Skeletal muscle cell (primary cell): ENCODE measurements around the gene FBXO48.

Experiments
- DNase-seq: peaks from one replicate; pipeline ENCODE4 v3.0.0-alpha.2; 2010; ENCODE audit warnings: low read depth
- H3K4me3 ChIP-seq: 2 replicates; pipeline ENCODE4 v1.5.1; 2011; ENCODE audit warnings: low read depth, mild to moderate bottlenecking, control low read depth, low read length, moderate library complexity

Gene FBXO48

DNA sequence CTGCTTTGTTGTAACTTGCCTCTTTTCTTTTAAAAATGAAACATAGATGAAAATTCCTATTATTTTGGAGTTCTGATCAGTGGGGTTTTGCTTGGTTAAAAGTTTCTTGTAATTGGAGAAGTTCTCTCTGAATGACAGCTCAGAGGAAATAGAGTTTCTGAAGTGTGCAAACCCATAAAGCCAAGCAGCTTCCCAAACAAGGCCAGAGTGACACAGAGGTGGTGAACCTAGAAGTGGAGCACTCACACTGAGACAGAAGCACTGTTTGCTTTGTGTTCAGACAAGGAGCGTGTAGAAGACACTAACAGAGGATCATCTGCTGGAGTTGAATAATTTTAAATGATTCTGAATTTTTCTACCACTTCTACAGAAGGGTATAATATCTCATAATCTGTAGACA lies 49.2 kb downstream of the FBXO48 start:
- H3K4me3 ChIP-seq, result no peak overlapping the region
- DNase-seq, result no peak

DNA sequence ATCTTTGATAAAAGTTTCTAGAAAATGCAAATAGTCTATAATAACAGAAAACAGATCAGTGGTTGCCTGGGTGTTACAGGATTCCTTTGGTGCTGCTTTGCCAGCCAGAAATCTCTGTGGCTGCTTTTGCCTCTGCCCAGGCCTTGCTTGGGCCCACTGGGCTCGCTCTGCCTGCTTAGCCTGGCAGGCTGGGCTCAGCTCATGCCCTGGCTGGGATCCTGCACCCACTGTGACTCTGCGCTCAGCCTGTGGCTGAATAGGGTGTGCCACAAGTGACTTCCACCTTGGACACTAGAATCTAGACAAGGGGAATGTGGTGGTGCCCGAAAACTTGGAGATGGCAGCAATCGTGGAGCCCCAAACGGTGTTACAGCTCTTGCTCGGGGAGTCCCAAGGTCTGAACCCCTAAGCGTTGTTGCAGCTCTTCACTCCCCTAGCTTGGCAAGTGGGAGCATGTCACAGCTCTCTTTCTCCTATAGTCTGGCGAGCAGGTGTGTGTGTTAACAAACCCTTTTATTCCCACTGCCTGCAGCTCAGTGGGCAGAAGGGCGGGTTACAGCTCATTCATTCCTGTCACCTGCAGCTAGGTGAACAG lies 50.9 kb downstream of the FBXO48 start:
- DNase-seq, result no peak
- no peak overlapping the region for H3K4me3 ChIP-seq

DNA sequence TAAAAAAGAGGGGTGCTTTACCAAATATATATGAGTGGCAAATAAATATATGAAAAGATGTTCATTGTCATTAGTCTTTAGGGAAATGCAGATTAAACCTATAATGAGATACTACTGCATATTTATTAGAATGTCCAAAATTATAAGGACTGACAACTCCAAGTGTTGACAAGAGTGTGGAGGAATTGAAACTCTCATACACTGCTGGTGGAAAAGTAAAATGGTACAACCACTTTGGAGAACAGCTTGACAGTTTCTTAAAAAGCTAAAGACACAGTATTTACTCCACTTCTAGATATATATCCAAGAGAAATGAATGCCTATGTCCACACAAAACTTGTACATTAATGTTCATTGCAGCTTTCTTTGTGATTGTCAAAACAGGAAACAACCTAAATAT lies 51.6 kb downstream of the FBXO48 start:
- no peak for DNase-seq
- H3K4me3 ChIP-seq, result no peak overlapping the region

DNA sequence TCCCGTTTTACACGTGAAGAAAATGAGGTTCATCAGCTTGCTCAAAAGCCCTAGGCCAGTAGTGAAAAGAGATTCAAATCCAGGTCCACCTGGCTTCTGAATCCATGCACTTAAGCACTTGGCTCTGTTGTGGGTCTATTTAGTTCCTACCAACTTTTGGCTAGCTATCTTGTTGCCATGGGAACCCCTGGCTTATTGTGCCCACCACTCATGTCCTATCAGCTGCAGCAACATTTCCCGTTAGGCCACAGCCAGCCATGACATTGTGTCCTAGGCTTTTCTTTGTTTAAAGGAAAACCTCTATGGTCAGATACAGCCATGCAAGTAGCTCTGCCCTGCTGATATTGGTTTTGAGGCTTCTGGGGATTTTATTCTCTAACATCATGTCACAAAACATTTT lies 52.2 kb downstream of the FBXO48 start:
- DNase-seq, result no peak
- H3K4me3 ChIP-seq, result no peak overlapping the region

DNA sequence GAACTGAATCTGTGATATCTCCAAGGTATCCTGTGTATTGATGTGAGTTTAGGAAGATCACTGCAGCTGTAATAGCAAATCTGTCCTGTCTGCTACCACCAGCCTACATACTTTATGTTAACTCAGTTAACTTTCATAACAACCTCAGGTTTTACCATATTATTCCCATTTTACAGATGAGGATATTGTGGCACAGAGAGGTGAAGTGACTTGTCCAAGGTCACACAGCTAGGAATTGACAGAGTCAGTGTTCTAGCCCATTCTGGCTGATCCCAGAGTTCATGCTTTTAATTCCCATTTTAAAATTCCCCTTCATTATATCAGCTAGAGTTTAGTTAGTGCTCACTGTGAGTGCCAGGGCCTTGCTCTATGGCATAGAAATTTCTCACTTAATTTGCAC lies 52.6 kb downstream of the FBXO48 start:
- DNase-seq, result no peak
- no peak overlapping the region for H3K4me3 ChIP-seq

- H3K4me3 ChIP-seq, result no peak overlapping the region
These were observed 53.6 kb downstream of the FBXO48 start for GRCh38 chr2:68413466-68413865.

DNA sequence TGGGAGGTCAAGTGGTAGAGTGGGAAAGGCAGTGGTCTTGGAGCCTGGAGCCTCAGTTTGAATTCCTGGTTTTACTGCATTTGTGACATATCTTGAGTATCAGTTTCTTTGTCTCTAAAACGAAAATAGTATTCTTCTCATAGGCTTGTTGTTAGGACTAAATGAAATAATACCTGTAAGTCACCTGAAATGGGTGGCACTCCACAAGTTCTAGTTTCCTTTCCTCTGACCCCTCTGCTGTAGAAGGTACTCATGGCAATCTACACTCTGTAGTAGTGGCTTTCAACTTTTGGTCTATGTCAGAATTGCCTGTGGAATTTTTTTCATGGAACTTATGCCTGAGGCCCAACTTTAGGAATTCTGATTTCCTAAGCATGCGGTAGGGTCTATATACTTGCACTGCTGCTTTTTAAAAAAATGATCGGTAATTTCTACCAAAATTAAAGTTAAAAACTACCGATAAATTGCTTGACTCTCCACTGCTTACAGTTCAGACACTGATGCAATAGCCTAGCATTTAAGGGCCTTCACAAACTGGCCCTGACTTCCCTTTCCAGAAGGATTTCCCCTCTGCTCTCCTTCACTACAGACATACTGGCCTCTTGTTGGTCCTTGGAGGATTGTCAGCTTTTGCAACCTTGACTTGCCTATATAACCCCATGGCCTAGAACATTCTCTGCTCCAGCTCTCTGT lies 54.8 kb downstream of the FBXO48 start:
- DNase-seq, result no peak
- H3K4me3 ChIP-seq, result no peak overlapping the region

More at GRCh38 chr2:68413466-68413865, 53.6 kb downstream of the FBXO48 start:
- no peak for DNase-seq

GRCh38 chr2:68411397-68412126 lies 55.5 kb downstream of the FBXO48 start:
- no peak overlapping the region for H3K4me3 ChIP-seq
- DNase-seq, result no peak
